Stimulated activated CD4-positive, alpha-beta T cell treated with anti-CD3 and anti-CD28 coated beads, Interleukin-4, amount 100 ng/mL, for 24 hours (primary cell): ENCODE measurements around the gene SH2D5.

Experiments
- DNase-seq: peaks from one replicate; pipeline ENCODE4 v3.0.0-alpha.2; 2020

Gene SH2D5

DNA sequence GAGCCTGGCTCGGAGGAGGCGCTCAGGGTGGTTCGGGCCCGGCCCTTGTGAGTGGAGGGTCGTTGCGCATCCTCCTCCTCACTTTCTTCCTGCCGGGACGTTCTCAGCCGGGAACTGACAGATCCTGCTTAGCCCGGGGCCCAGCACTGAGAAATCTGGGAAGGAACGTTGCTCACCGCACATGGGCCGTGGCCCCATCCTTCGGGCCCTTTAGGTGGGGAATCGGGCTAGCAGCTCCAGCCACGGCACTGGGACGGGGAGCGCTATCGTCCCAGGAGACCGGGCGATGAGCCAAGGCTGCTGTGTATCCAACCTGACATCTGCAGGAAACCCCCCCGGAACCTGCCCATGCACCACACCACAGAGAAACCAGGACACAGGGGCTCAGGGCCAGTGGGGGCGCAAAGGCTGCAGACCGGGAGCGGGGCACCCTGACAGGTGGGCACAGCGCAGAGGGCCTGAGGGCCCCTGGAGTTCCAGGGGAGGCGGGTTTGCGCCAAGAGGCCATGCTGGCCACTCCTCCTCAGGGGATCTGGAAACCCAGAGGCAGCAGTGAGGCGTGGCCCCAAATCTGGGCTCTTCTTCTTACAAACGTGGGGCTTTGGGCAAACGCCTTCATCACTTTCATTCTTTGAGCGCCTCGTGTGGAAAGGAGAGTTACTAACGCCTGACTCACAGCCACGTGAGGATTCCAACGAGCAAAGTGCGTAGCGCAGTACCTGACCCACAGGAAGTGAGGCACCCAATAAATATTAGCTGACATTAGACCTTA is at the start of gene SH2D5:
SH2D5 (minus strand) TSS at position 116 of the 772 bp plus-strand sequence. CDS start 4,659 bp downstream, outside the sequence.
- peak; percentile 82 for DNase-seq

- DNase-seq = no peak
Measured at GRCh38 chr1:20775700-20776099, 43.2 kb upstream of the SH2D5 start.

DNA sequence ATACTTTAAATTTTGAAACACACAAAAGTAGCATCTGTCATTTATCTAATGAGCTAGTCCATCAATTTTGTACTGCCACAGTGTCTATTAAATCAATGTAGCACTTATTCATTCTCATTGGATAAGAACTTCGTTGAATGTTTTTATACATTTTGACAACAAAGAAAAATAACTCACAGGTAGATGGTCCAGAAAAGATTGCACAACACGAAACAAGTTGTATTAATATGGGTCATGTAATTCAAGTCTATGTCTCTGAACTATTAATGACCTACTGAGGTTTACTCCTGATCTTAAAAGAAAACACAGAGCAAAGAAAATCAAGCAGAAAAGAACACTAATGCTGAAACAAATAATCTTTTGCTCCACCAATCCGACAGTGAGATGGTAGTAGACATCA is 39.3 kb upstream of the SH2D5 start:
- no peak for DNase-seq

GRCh38 chr1:20770314-20771087 is 38.0 kb upstream of the SH2D5 start:
- DNase-seq = no peak

- no peak for DNase-seq
Measured at GRCh38 chr1:20767271-20767670, 34.8 kb upstream of the SH2D5 start.

DNA sequence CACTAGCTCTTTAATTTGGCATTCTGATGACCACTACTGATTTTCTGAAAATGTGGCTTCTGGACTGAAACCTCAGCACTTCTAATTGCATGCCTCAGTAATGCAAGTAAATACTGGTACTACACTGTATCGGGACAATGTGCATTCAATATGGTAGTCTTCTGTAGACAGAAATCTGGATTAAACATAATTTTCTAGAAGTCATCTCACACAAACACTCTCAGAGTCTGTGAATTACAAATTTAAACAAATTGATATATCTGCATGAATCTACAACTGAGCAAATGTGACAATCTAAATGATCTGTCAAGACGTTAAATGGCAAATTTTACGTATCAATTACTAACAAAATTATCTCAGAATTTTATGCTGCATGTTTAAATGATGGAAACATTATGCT is 30.9 kb upstream of the SH2D5 start:
- no peak for DNase-seq

DNA sequence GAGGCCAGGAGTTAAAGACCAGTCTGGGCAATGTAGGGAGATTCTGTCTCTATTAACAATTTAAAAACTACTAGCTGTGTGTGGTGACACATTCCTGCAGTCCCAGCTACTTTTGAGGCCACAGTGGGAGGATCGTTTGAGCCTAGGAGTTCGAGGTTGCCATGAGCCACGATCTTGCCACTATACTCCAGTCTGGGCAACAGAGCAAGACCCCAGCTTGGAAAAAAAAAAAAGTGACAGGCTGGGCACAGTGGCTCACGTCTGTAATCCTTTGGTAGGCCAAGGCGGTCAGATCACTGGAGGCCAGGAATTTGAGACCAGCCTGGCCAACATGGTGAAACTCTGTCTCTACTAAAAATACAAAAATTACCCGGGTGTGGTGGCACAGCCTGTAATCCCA is 27.8 kb upstream of the SH2D5 start:
- DNase-seq = no peak

DNA sequence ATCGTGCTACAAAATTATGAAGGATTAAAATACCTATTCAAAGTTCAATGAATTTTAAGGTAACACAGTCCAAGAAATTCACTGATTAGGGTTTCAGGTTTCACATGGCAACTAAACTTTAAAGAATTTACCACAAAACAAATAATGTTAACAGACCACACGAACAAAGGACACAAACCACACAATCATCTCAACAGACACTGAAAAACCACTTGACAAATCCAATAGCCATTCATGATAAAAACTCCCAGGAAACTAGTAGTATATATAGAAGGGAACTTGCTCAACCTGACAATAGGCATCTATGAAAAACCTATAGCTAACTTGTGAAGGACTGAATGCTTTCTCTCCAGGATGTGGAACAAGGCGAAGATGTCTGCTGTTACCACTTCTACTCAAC is 21.1 kb upstream of the SH2D5 start:
- DNase-seq = no peak

DNA sequence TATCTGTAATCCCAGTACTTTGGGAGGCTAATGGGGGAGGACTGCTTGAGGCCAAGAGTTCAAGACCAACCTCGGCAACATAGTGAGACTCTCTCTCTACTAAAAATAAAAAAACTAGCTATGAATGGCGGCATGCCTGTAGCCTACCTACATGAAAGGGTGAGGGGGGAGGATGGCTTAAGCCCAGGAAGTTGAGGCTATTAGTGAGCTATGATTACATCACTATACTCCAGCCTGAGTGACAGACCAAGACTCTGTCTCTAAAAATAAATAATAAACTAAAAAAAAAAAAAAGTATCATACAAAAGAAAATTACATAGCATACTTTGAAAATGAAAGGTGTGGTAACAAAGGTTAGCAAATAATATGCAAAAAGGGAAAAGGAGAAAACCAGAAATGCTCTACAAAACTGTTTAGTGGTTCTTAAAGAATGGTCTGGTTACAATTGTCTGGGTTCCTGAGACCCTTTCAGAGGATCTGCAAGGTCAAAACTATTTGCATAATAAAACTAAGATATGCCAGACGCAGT is 19.0 kb upstream of the SH2D5 start:
- no peak for DNase-seq

- DNase-seq = no peak
Measured at GRCh38 chr1:20742671-20743070, 10.2 kb upstream of the SH2D5 start.

DNA sequence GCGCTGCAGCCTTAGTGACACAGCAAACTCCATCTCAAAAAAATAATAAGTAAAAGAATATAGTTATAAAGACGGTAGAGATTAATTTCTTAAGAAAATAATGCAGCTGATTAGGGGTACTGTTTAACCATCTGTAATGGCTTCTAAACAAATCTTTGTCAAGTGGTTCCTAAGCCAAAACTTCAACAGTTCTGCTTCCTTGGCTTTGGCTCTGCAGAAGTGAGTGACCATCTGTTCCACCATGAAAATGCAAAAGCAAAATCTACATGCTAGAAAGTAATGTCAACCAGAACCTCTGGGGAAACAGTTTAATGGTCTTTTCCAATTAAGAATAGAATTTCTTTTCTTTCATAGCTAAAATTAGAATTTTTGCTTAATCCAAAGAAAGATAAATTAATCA is 8.3 kb upstream of the SH2D5 start:
- no peak for DNase-seq

GRCh38 chr1:20739225-20739624 is 6.7 kb upstream of the SH2D5 start:
- DNase-seq = no peak

DNA sequence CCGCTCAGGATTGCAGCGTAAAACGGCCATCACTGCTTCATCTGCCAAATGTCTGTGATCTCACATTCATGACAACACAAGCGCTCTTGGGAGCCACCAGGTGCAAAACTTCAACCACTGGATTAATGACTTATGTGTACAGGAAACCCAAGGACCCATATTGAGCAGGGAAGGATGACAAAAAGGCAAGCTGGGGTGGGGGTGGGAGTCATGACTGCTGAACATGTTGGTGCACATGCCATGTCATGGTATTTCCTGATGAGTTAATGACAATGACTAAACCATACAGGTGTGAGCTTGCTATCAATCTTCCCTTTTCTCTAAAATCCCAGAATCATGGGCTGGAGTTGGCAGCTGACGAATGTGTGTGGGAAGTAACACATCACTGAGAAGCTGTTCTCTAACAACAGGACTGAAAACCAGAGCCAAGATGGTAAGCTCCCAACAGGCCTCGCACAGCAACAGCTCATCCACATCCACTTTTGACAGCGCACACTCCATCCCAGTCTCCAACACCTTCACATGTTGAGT is 3.1 kb upstream of the SH2D5 start:
- no peak for DNase-seq

GRCh38 chr1:20733360-20733975 is 965 bp upstream of the SH2D5 start:
- no peak for DNase-seq

DNA sequence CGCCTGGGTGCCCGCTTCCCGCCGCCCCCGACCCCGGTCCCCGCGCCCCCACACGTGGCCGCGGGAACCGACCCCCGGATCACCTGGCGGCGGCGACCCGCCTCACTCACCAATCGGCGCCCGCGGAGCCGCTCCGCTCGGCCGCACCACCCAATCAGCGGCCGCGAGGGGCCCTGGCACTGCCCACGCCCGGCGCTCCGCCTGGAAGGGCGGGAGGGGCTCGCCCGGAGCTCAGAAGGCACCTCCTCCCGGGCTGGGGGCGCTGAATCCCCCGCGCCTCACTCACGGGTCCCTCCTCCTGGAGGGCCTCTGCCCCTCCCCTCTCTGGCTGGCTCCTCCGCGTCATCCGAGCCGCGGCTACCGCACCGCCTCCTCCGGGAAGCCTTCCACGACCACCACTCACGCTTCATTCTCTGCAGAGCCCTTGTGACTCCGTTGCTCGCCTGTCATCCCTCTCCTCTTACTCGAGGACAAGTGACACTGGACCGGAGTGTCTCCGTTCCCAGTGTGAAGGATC is 374 bp downstream of the SH2D5 start:
- DNase-seq = peak; percentile 59

DNA sequence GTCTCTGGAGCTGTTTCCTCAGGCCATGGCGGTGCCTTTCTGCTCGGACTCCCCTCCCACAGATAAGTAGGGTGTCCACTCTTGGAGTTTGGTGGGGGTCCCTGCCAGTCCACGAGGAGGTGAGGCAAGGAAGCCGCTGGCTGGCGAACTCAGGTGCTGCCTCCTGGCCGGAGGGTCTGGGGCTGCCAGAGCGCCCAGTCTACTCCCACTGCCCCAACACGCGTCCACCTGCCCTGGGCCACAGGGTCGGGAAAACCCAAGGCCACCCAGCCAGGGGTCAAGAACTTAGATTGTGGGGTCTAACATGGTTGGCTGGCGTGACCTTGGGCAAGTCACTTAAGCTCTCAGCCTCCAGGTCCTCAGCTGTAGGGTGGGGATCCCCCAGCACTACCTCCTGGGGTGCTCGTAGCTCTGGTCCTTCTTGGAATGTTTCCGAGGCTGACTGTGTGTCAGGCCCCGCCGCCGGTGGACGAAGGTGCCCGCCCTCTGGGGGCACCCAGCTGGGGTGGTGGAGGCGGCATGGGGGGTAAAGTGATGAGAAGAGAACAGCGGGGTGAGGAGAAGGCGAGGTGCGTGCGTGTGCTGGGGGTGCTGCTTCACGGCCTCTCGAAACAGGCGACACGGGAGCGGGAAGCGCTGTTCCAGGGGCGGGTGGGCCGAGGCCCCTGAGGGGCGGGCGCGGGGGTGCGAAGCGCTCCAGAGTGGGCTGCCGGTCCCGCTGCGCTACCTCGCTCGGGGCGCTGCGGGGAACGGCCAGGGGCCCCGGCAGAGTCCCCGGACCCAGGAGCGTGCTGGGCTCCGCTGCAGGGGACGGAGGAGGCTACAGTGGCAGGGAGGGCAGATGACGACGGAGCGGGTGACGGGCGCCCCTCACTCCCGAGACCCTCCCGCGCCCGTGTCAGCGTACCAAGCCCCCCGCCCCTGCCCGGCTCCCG is 1.2 kb downstream of the SH2D5 start:
- DNase-seq = no peak

DNA sequence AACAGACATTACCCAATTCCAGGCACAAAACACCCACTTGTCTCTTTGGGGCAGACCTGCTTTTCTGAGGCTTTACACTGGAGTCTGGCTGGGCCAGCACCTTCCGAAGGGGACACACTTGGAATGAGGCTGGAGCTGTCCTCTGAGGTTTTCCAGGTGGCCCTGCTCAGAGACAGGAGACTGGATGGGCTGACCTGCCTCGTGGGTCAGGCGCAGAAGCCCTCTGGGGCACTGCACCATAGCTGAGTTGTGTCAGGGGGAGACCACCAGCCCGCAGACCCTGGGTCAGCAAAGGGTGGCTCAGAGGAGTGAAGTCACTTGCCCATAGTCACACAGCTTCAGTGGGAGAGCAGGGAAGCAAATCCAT is 1.8 kb downstream of the SH2D5 start:
- DNase-seq = no peak

- no peak for DNase-seq
Measured at GRCh38 chr1:20729990-20730689, 2.4 kb downstream of the SH2D5 start.

DNA sequence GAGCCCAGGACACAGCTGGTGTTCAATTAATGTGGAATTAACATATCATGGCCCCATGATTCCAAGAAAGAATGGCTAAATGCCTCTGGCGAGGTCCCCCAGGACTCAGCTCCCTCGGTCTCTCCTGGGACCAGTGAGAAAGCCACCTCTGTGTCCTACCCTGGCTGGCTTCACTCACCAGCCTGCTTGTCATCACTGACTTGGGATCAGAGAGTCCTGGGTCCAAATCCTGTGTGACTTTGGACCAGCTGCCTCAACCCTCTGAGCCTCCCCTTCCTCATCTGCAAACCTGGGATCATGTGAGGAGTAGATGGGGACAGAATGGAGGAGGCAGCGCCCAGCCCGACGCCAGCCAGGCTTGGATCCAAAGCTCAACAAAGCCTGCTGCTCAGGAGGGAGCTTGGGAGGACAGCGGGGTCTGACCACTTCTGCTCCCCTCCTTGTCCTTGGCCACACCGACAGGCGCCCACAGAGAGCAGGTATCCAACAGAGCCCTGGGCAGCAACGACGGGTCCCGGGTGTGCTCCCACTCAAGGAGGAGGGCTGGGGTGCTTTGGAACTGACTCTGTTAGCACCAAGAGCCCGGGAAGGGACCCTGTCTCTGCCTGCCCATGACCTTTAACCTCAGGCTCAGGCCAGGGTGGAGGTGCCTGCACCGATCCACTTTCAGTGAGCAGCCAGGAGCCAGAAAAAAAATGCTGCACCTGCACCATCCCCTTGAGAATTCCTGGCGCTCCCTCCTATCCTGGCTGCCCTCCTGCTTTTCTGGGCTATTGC is 3.2 kb downstream of the SH2D5 start:
- no peak for DNase-seq

- DNase-seq = no peak
Measured at GRCh38 chr1:20728371-20729154, 3.9 kb downstream of the SH2D5 start.
